SK-N-MC (cell line): ENCODE data around the gene WNT5A.

Experiments used
- EZH2 ChIP-seq: fragments of 200-600 bp; sonication (generic); IDR thresholded peaks from one replicate; pipeline ENCODE4 v1.6.1; 2017; ENCODE audit warnings: antibody characterized with exemption
- FOXP2 ChIP-seq: optimal IDR thresholded peaks from 2 replicates; pipeline ENCODE3; 2011; ENCODE audit warnings: mild to moderate bottlenecking, moderate library complexity; ENCODE audit not compliant: insufficient read depth; ENCODE audit errors: extremely low read length, control extremely low read depth
- POLR2AphosphoS5 ChIP-seq: IDR thresholded peaks from 2 replicates; pipeline ENCODE4 v1.6.1; 2012; ENCODE audit warnings: mild to moderate bottlenecking, low read depth, low read length, borderline replicate concordance

DNA sequence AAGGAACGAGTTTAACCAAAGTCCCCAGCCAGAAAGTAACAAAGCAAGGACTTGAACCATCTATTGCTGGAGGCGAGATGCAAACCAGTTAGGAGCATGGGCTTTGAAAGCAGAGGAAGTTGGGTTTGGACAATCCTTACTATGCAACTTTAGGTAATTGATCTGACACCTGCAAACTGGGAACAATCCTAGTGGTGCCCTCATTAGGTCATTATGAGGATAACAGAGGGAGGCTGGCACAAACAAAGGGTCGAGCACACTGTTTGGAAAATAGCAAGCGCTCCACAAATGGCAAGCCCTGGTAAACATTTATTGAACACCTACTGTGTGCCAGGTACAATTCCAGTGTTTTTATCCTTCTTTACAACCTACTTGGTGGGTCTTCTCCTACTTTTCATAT, 45.6 kb downstream of the WNT5A start:
- TF ChIP-seq EZH2: no peak
- TF ChIP-seq POLR2AphosphoS5: no peak
- TF ChIP-seq FOXP2: no peak
